CD8-positive, alpha-beta memory T cell (primary cell): Measurements from ENCODE around the gene CCDC97. TPM values are rescaled to one million over a fixed set of nuclear protein-coding genes. Genes with fewer than 3 reads are reported as not detected.
"Not testable (repeated sequence)": the region's sequence is repeated elsewhere in the genome, so short reads cannot be mapped to it uniquely, and the experiment has no call there.

ENCODE experiments used
- CTCF ChIA-PET: fragments of 350-600 bp; sonication (Branson Sonifier 250); formaldehyde crosslinking; loops from one replicate; lab custom pipeline; 2021; ENCODE audit warnings: antibody characterized with exemption; lab: Charles Lee
- POLR2A ChIA-PET: fragments of 350-600 bp; sonication (Branson Sonifier 250); formaldehyde crosslinking; loops from one replicate; lab custom pipeline; 2021; ENCODE audit warnings: antibody characterized with exemption; lab: Charles Lee
- DNase-seq, 5 donors: peaks; one replicate each; pipeline versions ENCODE4 v3.0.0 to v3.0.0-alpha.2; 2020 to 2022; ENCODE audit warnings: mixed read lengths in 1 of 5
- H3K27ac ChIP-seq: one replicate; pipeline ENCODE4 v1.7.0; 2013; ENCODE audit warnings: low read depth, mild to moderate bottlenecking, low read length, moderate library complexity
- H3K27me3 ChIP-seq: 2 replicates; pipeline ENCODE4 v1.7.0; 2013; ENCODE audit warnings: low read length, mild to moderate bottlenecking; ENCODE audit not compliant: insufficient read depth, poor library complexity, severe bottlenecking
- H3K36me3 ChIP-seq: 2 replicates; pipeline ENCODE4 v1.7.0; 2013; ENCODE audit warnings: mild to moderate bottlenecking, low read length, moderate library complexity; ENCODE audit not compliant: insufficient read depth
- H3K4me1 ChIP-seq: 2 replicates; pipeline ENCODE4 v1.7.0; 2013; ENCODE audit warnings: mild to moderate bottlenecking, low read length, moderate library complexity; ENCODE audit not compliant: insufficient read depth
- H3K4me3 ChIP-seq: 2 replicates; pipeline ENCODE4 v1.7.0; 2013; ENCODE audit warnings: mild to moderate bottlenecking, low read length
- H3K9me3 ChIP-seq: 2 replicates; pipeline ENCODE4 v1.7.0; 2013; ENCODE audit warnings: mild to moderate bottlenecking, low read length
- H3K27ac Mint-ChIP-seq, 8 donors: one replicate each; pipeline ENCODE4 v1.8.0; 2020 to 2021; ENCODE audit warnings: mixed read lengths in 8 of 8, mild to moderate bottlenecking in 6 of 8, inconsistent platforms in 3 of 8, moderate library complexity in 3 of 8
- H3K27me3 Mint-ChIP-seq, 2 donors: one replicate each; pipeline ENCODE4 v1.8.0; 2020 to 2021; ENCODE audit warnings: mixed read lengths in 2 of 2, mild to moderate bottlenecking in 1 of 2, moderate library complexity in 1 of 2
- H3K36me3 Mint-ChIP-seq, 3 donors: one replicate each; pipeline ENCODE4 v1.8.0; 2020 to 2021; ENCODE audit warnings: mixed read lengths in 3 of 3, inconsistent platforms in 1 of 3, mild to moderate bottlenecking in 1 of 3
- H3K4me1 Mint-ChIP-seq, 3 donors: one replicate each; pipeline ENCODE4 v1.8.0; 2020 to 2021; ENCODE audit warnings: mixed read lengths in 3 of 3, inconsistent platforms in 1 of 3, mild to moderate bottlenecking in 1 of 3
- H3K4me3 Mint-ChIP-seq, 7 donors: one replicate each; pipeline ENCODE4 v1.8.0; 2020 to 2021; ENCODE audit warnings: mixed read lengths in 7 of 7, mild to moderate bottlenecking in 6 of 7, moderate library complexity in 4 of 7, inconsistent platforms in 2 of 7
- H3K9me3 Mint-ChIP-seq, 5 donors: one replicate each; pipeline ENCODE4 v1.8.0; 2020 to 2022; ENCODE audit warnings: mixed read lengths in 5 of 5, mild to moderate bottlenecking in 3 of 5, moderate library complexity in 2 of 5, inconsistent platforms in 1 of 5
- polyA plus RNA-seq: library from polyadenylated mRNA; unstranded; fragments of 300-500 nt; fragmentation: Illumina TruSeq; gene quantifications from one replicate; pipeline ENCODE4 v1.2.3, GENCODE V29; 2021
- total RNA-seq, 2 experiments: library from RNA; stranded (reverse); gene quantifications; one replicate each; pipeline ENCODE4 v1.2.3, GENCODE V29; 2021

The CCDC97 gene
- total and polyA plus RNA-seq, 3 experiments from 2014 or later = 29.7 to 32.1 (median 31.7) TPM

GRCh38 chr19:41367848-41368301 lies 57.9 kb downstream of the CCDC97 start:
- Mint-ChIP-seq H3K27ac (peak overlapping the region in 1 of 8 donors; percentile 11), H3K27me3 (no peaks in the 10 kb centered on the region), H3K36me3 (peaks cover 0 to 8% (median 1%) of the 10 kb centered on the region in 3 donors), H3K4me3 (no peak overlapping the region), H3K9me3 (no peaks in the 10 kb centered on the region), H3K4me1 (peaks cover 19 to 29% (median 19%) of the 10 kb centered on the region in 3 donors)
- peaks cover 15% of the 10 kb centered on the region for H3K4me1 ChIP-seq
- H3K4me3 ChIP-seq = no peak overlapping the region
- DNase-seq = no peak
- no peaks in the 10 kb centered on the region for H3K36me3 ChIP-seq
- H3K27ac ChIP-seq = peak overlapping the region; percentile 79
- CTCF ChIA-PET = no interaction called here
- POLR2A ChIA-PET = no interaction called here
- H3K9me3 ChIP-seq = no peaks in the 10 kb centered on the region
- H3K27me3 ChIP-seq = no peaks in the 10 kb centered on the region

GRCh38 chr19:41369769-41370168 lies 59.8 kb downstream of the CCDC97 start:
- Mint-ChIP-seq H3K4me1 (peaks cover 5 to 10% (median 5%) of the 10 kb centered on the region in 3 donors), H3K9me3 (no peaks in the 10 kb centered on the region), H3K4me3 (no peak overlapping the region), H3K36me3 (peaks cover 0 to 2% (median 0%) of the 10 kb centered on the region in 3 donors), H3K27ac (no peak overlapping the region), H3K27me3 (no peaks in the 10 kb centered on the region)
- POLR2A ChIA-PET = no interaction called here
- Histone ChIP-seq H3K27me3 (no peaks in the 10 kb centered on the region), H3K4me1 (peaks cover 2% of the 10 kb centered on the region), H3K4me3 (no peak overlapping the region), H3K36me3 (no peaks in the 10 kb centered on the region), H3K9me3 (no peaks in the 10 kb centered on the region), H3K27ac (no peak overlapping the region)
- CTCF ChIA-PET = interaction anchor here (1.2 kb wide), 2 partner anchors 12 to 17 kb away, joined by 3 to 4 read pairs; partner anchors contain the start of gene TGFB1
- DNase-seq = no peak

- H3K36me3 Mint-ChIP-seq, H3K27me3 ChIP-seq, H3K4me3 Mint-ChIP-seq, DNase-seq, H3K9me3 ChIP-seq, H3K4me1 Mint-ChIP-seq, H3K9me3 Mint-ChIP-seq, H3K36me3 ChIP-seq, H3K27ac Mint-ChIP-seq, H3K27ac ChIP-seq, H3K4me1 ChIP-seq, H3K4me3 ChIP-seq, POLR2A ChIA-PET, H3K27me3 Mint-ChIP-seq: not testable (repeated sequence)
- CTCF ChIA-PET = interaction anchor here (1.3 kb wide), 1 partner anchor 13 kb away, joined by 3 read pairs; no protein-coding TSS in a partner anchor
These were observed 61.1 kb downstream of the CCDC97 start for GRCh38 chr19:41371119-41371518.

GRCh38 chr19:41371541-41371940 lies 61.6 kb downstream of the CCDC97 start:
- Mint-ChIP-seq H3K27ac (peak overlapping the region in 3 of 8 donors; percentile 17 to 39 (median 32)), H3K4me1 (peaks cover 5 to 8% (median 5%) of the 10 kb centered on the region in 3 donors), H3K36me3 (peaks cover 0 to 3% (median 3%) of the 10 kb centered on the region in 3 donors), H3K9me3 (no peaks in the 10 kb centered on the region), H3K27me3 (no peaks in the 10 kb centered on the region), H3K4me3 (no peak overlapping the region)
- Histone ChIP-seq H3K27ac (no peak overlapping the region), H3K9me3 (no peaks in the 10 kb centered on the region), H3K4me1 (peaks cover 5% of the 10 kb centered on the region), H3K4me3 (no peak overlapping the region), H3K36me3 (no peaks in the 10 kb centered on the region), H3K27me3 (no peaks in the 10 kb centered on the region)
- POLR2A ChIA-PET = no interaction called here
- no peak for DNase-seq
- CTCF ChIA-PET = interaction anchor here (1.3 kb wide), 1 partner anchor 14 kb away, joined by 3 read pairs; no protein-coding TSS in a partner anchor

- DNase-seq = no peak
- Histone ChIP-seq H3K36me3 (no peaks in the 10 kb centered on the region), H3K4me1 (peaks cover 10% of the 10 kb centered on the region), H3K4me3 (no peak overlapping the region), H3K9me3 (no peaks in the 10 kb centered on the region), H3K27ac (no peak overlapping the region), H3K27me3 (no peaks in the 10 kb centered on the region)
- no peak overlapping the region for H3K4me3 Mint-ChIP-seq
- ChIA-PET POLR2A (no interaction called here), CTCF (interaction anchor here (1.3 kb wide), 1 partner anchor 15 kb away, joined by 3 read pairs; no protein-coding TSS in a partner anchor)
- peaks cover 0 to 3% (median 2%) of the 10 kb centered on the region in 3 donors for H3K36me3 Mint-ChIP-seq
- H3K4me1 Mint-ChIP-seq = peaks cover 12 to 16% (median 13%) of the 10 kb centered on the region in 3 donors
- H3K9me3 Mint-ChIP-seq = no peaks in the 10 kb centered on the region
- no peaks in the 10 kb centered on the region for H3K27me3 Mint-ChIP-seq
- H3K27ac Mint-ChIP-seq = no peak overlapping the region
These were observed 62.5 kb downstream of the CCDC97 start for GRCh38 chr19:41372501-41372900.

GRCh38 chr19:41373993-41374392 lies 64.0 kb downstream of the CCDC97 start:
- H3K4me3 Mint-ChIP-seq = no peak overlapping the region
- H3K36me3 Mint-ChIP-seq = peaks cover 0 to 3% (median 2%) of the 10 kb centered on the region in 3 donors
- peaks cover 12 to 16% (median 13%) of the 10 kb centered on the region in 3 donors for H3K4me1 Mint-ChIP-seq
- DNase-seq = no peak
- no peaks in the 10 kb centered on the region for H3K9me3 Mint-ChIP-seq
- no peaks in the 10 kb centered on the region for H3K27me3 Mint-ChIP-seq
- Histone ChIP-seq H3K4me1 (peaks cover 10% of the 10 kb centered on the region), H3K4me3 (no peak overlapping the region), H3K27me3 (no peaks in the 10 kb centered on the region), H3K36me3 (no peaks in the 10 kb centered on the region), H3K9me3 (no peaks in the 10 kb centered on the region), H3K27ac (no peak overlapping the region)
- H3K27ac Mint-ChIP-seq = no peak overlapping the region
- ChIA-PET POLR2A (no interaction called here), CTCF (no interaction called here)

Other genes with a start within 250 kb of the CCDC97 start
- not detected for gene CYP2A13, start 221.7 kb upstream of the CCDC97 start, total RNA-seq
- not detected for gene CYP2A13, start 221.7 kb upstream of the CCDC97 start, polyA plus RNA-seq
- not detected for gene CYP2F1, start 195.7 kb upstream of the CCDC97 start, total RNA-seq
- not detected for gene CYP2F1, start 195.7 kb upstream of the CCDC97 start, polyA plus RNA-seq
- not detected for gene CYP2S1, start 117.0 kb upstream of the CCDC97 start, total RNA-seq
- not detected for gene CYP2S1, start 117.0 kb upstream of the CCDC97 start, polyA plus RNA-seq
- gene AXL, start 90.9 kb upstream of the CCDC97 start, total RNA-seq = under 1 TPM; 0.09 to 0.11 TPM
- gene AXL, start 90.9 kb upstream of the CCDC97 start, polyA plus RNA-seq = 0.43 TPM
- 100 to 1,000 TPM; 270 to 279 TPM for gene HNRNPUL1, start 45.8 kb upstream of the CCDC97 start, total RNA-seq
- gene HNRNPUL1, start 45.8 kb upstream of the CCDC97 start, polyA plus RNA-seq = 100 TPM
- 100 to 1,000 TPM; 152 to 161 TPM for gene TGFB1, start 43.8 kb downstream of the CCDC97 start, total RNA-seq
- gene TGFB1, start 43.8 kb downstream of the CCDC97 start, polyA plus RNA-seq = 104 TPM
- 1 to 10 TPM; 8.5 to 9.7 TPM for gene B9D2, start 54.0 kb downstream of the CCDC97 start, total RNA-seq
- 15.4 TPM for gene B9D2, start 54.0 kb downstream of the CCDC97 start, polyA plus RNA-seq
- gene TMEM91, start 66.4 kb downstream of the CCDC97 start, total RNA-seq = 1 to 10 TPM; 2.6 to 3.8 TPM
- 3.7 TPM for gene TMEM91, start 66.4 kb downstream of the CCDC97 start, polyA plus RNA-seq
- gene EXOSC5, start 87.2 kb downstream of the CCDC97 start, total RNA-seq = 10 to 100 TPM; 48.5 to 52.3 TPM
- gene EXOSC5, start 87.2 kb downstream of the CCDC97 start, polyA plus RNA-seq = 49.5 TPM
- gene BCKDHA, start 87.6 kb downstream of the CCDC97 start, total RNA-seq = 10 to 100 TPM; 18.5 to 23.5 TPM
- gene BCKDHA, start 87.6 kb downstream of the CCDC97 start, polyA plus RNA-seq = 52.1 TPM
- under 1 TPM; 0.66 to 0.91 TPM for gene B3GNT8, start 117.2 kb downstream of the CCDC97 start, total RNA-seq
- gene B3GNT8, start 117.2 kb downstream of the CCDC97 start, polyA plus RNA-seq = 11.1 TPM
- gene DMAC2, start 129.7 kb downstream of the CCDC97 start, total RNA-seq = 10 to 100 TPM; 74.1 to 76.2 TPM
- gene DMAC2, start 129.7 kb downstream of the CCDC97 start, polyA plus RNA-seq = 56.8 TPM
- not detected for gene ERICH4, start 133.0 kb downstream of the CCDC97 start, total RNA-seq
- not detected for gene ERICH4, start 133.0 kb downstream of the CCDC97 start, polyA plus RNA-seq